ENCODE results near the gene DCC. TPM values are rescaled to one million over a fixed set of nuclear protein-coding genes. Genes with fewer than 3 reads are reported as not detected.

The DCC gene
- total and polyA plus RNA-seq, 2 of the 8 experiments (the other 6 are each of a cell fraction or from before 2014, with no cell fraction given): 0.14 to 1.4 TPM

DNA sequence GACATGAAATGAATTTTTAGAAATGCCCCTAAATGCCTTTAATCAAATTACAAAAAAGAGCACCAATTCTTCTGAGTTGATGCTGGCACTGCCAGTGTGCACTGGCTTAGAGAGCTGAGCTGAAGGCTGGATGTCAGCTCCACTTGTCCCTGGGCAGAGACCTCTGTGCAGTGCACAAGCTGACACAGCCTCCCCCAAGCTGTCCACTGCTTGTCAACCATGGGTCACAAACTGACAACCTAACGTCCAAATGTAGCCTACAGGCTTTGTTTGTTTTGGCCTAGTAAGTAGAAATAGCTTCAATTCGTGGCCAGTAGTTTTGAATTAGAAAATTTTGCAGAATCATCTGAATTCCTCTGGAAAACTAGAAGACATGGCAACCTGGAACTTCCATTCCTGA, 605.6 kb downstream of the DCC start:
- Histone ChIP-seq H3K79me1 (ENCODE audit: low read depth, low read length) (no peaks in the 10 kb centered on the region), H2AFZ (ENCODE audit: low read length) (no peak overlapping the region; the same call in 1 of the 2 replicates), H3K79me2 (ENCODE audit: control insufficient read depth in 1 of 2, insufficient read depth in 2 of 2, low read length in 2 of 2) (no peaks in the 10 kb centered on the region), H2BK5ac (ENCODE audit: low read depth, low read length) (no peak overlapping the region), H4K5ac (ENCODE audit: insufficient read length, low read depth, low read length) (no peak overlapping the region), H3K23ac (ENCODE audit: insufficient read length) (no peak overlapping the region), H3K27ac (ENCODE audit: low read depth, low read length) (no peak overlapping the region), H3K27me3 (replicated peaks in 1 of 4; ENCODE audit: control insufficient read depth in 3 of 4, extremely low read depth in 1 of 4, insufficient read depth in 3 of 4, low read length in 3 of 4) (no peaks in the 10 kb centered on the region), H2AK5ac (ENCODE audit: low read depth, low read length) (no peak overlapping the region), H2BK20ac (ENCODE audit: low read length) (no peak overlapping the region), H2BK120ac (replicated peaks; ENCODE audit: low read depth, low read length) (no peak overlapping the region), H3K4me3 (ENCODE audit: extremely low read depth in 1 of 4, insufficient read depth in 2 of 4, low read depth in 3 of 4, low read length in 4 of 4) (no peak overlapping the region), H4K91ac (replicated peaks; ENCODE audit: insufficient read length, low read length) (no peak overlapping the region), H3K36me3 (ENCODE audit: control insufficient read depth in 2 of 4, insufficient read depth in 4 of 4, low read length in 3 of 4) (no peaks in the 10 kb centered on the region), H3K18ac (ENCODE audit: extremely low read depth, low read length) (no peak overlapping the region), H3K4me2 (ENCODE audit: insufficient read depth in 1 of 2, low read depth in 2 of 2, low read length in 2 of 2) (no peak overlapping the region), H2BK15ac (ENCODE audit: low read length) (no peak overlapping the region), H2BK12ac (ENCODE audit: low read depth, low read length) (no peak overlapping the region), H3K4ac (replicated peaks; ENCODE audit: insufficient read length, low read depth, low read length) (no peak overlapping the region), H3K4me1 (replicated peaks in 1 of 4; ENCODE audit: control insufficient read depth in 3 of 4, insufficient read depth in 4 of 4, low read length in 3 of 4) (no peaks in the 10 kb centered on the region), H3K14ac (ENCODE audit: insufficient read length) (no peak overlapping the region), H4K8ac (ENCODE audit: extremely low read depth, insufficient read depth, low read length) (no peak overlapping the region), H3K9ac (replicated peaks in 1 of 4; ENCODE audit: extremely low read depth in 1 of 4, low read depth in 3 of 4, low read length in 3 of 4) (no peak overlapping the region), H3K9me3 (ENCODE audit: insufficient read depth in 2 of 2, low read depth in 1 of 2, low read length in 1 of 2) (no peaks in the 10 kb centered on the region), H3K23me2 (ENCODE audit: low read depth, low read length) (no peaks in the 10 kb centered on the region), H4K20me1 (replicated peaks in 1 of 2; ENCODE audit: control insufficient read depth in 1 of 2, insufficient read depth in 2 of 2, low read length in 2 of 2) (no peaks in the 10 kb centered on the region), H3K56ac (replicated peaks; ENCODE audit: insufficient read length, low read depth, low read length) (no peak overlapping the region)
- ChIA-PET POLR2A (ENCODE audit: partially characterized antibody) (no interaction called here), CTCF (ENCODE audit: partially characterized antibody) (no interaction called here)
- no peak for DNase-seq (ENCODE audit: low read depth in 1 of 2, low spot score in 2 of 2)
- no peak for FAIRE-seq
- 82% methylated on average over 2 of the region's 2 CpGs; no CpG with 5 or more reads in 1 of the 2 experiments for WGBS, 2 experiments (ENCODE audit: extremely low coverage in 1 of 2, insufficient coverage in 1 of 2, insufficient read length in 1 of 2, insufficient replicate concordance in 2 of 2, low coverage in 1 of 2, low lambda C conversion rate in 2 of 2, missing lambda C conversion rate in 1 of 2)
- TF ChIP-seq SP4 (IDR thresholded peaks at IDR 0.05; ENCODE audit: low read length): no peak
- no peak for TF ChIP-seq SIX5 (IDR thresholded peaks at IDR 0.05; ENCODE audit: low read depth, low read length)
- TF ChIP-seq CHD2 (IDR thresholded peaks at IDR 0.05; ENCODE audit: low read length): no peak
- TF ChIP-seq RNF2 (IDR thresholded peaks at IDR 0.05; ENCODE audit: borderline replicate concordance, low read depth, low read length, missing control alignments, poor library complexity, severe bottlenecking): no peak
- no peak for TF ChIP-seq POLR2A (IDR thresholded peaks at IDR 0.05; ENCODE audit: control extremely low read depth in 1 of 2, low read depth in 2 of 2, low read length in 2 of 2)
- no peak for TF ChIP-seq PHF8 (conservative IDR thresholded peaks at IDR 0.05; ENCODE audit: low read depth, low read length)
- TF ChIP-seq RXRA (IDR thresholded peaks at IDR 0.05; ENCODE audit: insufficient read depth, low read depth, low read length): no peak
- TF ChIP-seq KDM4A (IDR thresholded peaks at IDR 0.05; ENCODE audit: low read depth, low read length, severe bottlenecking): no peak
- TF ChIP-seq, protein P1, sequence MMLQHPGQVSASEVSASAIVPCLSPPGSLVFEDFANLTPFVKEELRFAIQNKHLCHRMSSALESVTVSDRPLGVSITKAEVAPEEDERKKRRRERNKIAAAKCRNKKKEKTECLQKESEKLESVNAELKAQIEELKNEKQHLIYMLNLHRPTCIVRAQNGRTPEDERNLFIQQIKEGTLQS (IDR thresholded peaks at IDR 0.05; ENCODE audit: insufficient read depth, low read depth, low read length): no peak
- TF ChIP-seq TCF12 (IDR thresholded peaks at IDR 0.05; ENCODE audit: low read depth, low read length): no peak
- TF ChIP-seq ZNF274 (IDR thresholded peaks at IDR 0.05; ENCODE audit: borderline replicate concordance, extremely low read depth, low read length): no peak
- TF ChIP-seq JUND (IDR thresholded peaks at IDR 0.05; ENCODE audit: low read length): no peak

Measured in H1 (cell line).